Neural progenitor cell (in vitro differentiated cells): Measurements from ENCODE around the gene TLE1. TPM values are rescaled to one million over a fixed set of nuclear protein-coding genes. Genes with fewer than 3 reads are reported as not detected.

Source experiments
- DNase-seq: peaks from one replicate; pipeline ENCODE4 v3.0.0-alpha.2; 2016; ENCODE audit warnings: low spot score
- H2AFZ ChIP-seq: fragments of 200-600 bp; sonication (generic); replicated peaks from 2 replicates; pipeline ENCODE4 v1.6.1; 2016; ENCODE audit warnings: antibody characterized with exemption
- H3F3A ChIP-seq: fragments of 200-600 bp; sonication (generic); 2 replicates; pipeline ENCODE4 v1.6.1; 2016; ENCODE audit warnings: antibody characterized with exemption, low read depth
- H3K27ac ChIP-seq: fragments of 200-600 bp; sonication (generic); 2 replicates; pipeline ENCODE4 v1.5.1; 2016; ENCODE audit warnings: mild to moderate bottlenecking
- H3K27me3 ChIP-seq: fragments of 200-600 bp; sonication (generic); 2 replicates; pipeline ENCODE4 v1.6.1; 2016; ENCODE audit warnings: mild to moderate bottlenecking, moderate library complexity
- H3K36me3 ChIP-seq: fragments of 200-600 bp; sonication (generic); 2 replicates; pipeline ENCODE4 v1.5.1; 2016
- H3K4me1 ChIP-seq: fragments of 200-600 bp; sonication (generic); 2 replicates; pipeline ENCODE4 v1.6.1; 2016; ENCODE audit warnings: mixed run types
- H3K4me2 ChIP-seq: fragments of 200-600 bp; sonication (generic); 2 replicates; pipeline ENCODE4 v1.6.1; 2016
- H3K4me3 ChIP-seq: fragments of 200-600 bp; sonication (generic); 2 replicates; pipeline ENCODE4 v1.5.1; 2016
- H3K79me2 ChIP-seq: fragments of 200-600 bp; sonication (generic); 2 replicates; pipeline ENCODE4 v1.6.1; 2016; ENCODE audit warnings: low read depth
- H3K9ac ChIP-seq: fragments of 200-600 bp; sonication (generic); 2 replicates; pipeline ENCODE4 v1.6.1; 2016
- H3K9me3 ChIP-seq: fragments of 200-600 bp; sonication (generic); 2 replicates; pipeline ENCODE4 v1.5.1; 2016; ENCODE audit warnings: low read depth
- H4K20me1 ChIP-seq: fragments of 200-600 bp; sonication (generic); 2 replicates; pipeline ENCODE4 v1.6.1; 2016; ENCODE audit warnings: low read depth
- H3K27ac Mint-ChIP-seq: 3 replicates; pipeline ENCODE4 v1.8.0; 2021; ENCODE audit warnings: mixed read lengths
- H3K27me3 Mint-ChIP-seq: 2 replicates; pipeline ENCODE4 v1.8.0; 2022; ENCODE audit warnings: low read depth, mild to moderate bottlenecking, inconsistent platforms, moderate library complexity, mixed read lengths; ENCODE audit not compliant: insufficient read depth
- H3K36me3 Mint-ChIP-seq: 3 replicates; pipeline ENCODE4 v1.8.0; 2021; ENCODE audit warnings: mixed read lengths
- H3K4me1 Mint-ChIP-seq: 3 replicates; pipeline ENCODE4 v1.8.0; 2021; ENCODE audit warnings: mixed read lengths
- H3K4me3 Mint-ChIP-seq: 3 replicates; pipeline ENCODE4 v1.8.0; 2021; ENCODE audit warnings: mild to moderate bottlenecking, moderate library complexity, mixed read lengths
- H3K9me3 Mint-ChIP-seq: 3 replicates; pipeline ENCODE4 v1.8.0; 2020; ENCODE audit warnings: mixed read lengths
- CTCF ChIP-seq: fragments of 200-600 bp; sonication (generic); IDR thresholded peaks from 2 replicates; pipeline ENCODE4 v1.5.1; 2017; ENCODE audit warnings: antibody characterized with exemption, mild to moderate bottlenecking
- EZH2 ChIP-seq: fragments of 200-600 bp; sonication (generic); IDR thresholded peaks from 2 replicates; pipeline ENCODE4 v1.6.1; 2017; ENCODE audit warnings: antibody characterized with exemption, mild to moderate bottlenecking, moderate library complexity
- EZH2phosphoT487 ChIP-seq: fragments of 200-600 bp; sonication (generic); IDR thresholded peaks from 2 replicates; pipeline ENCODE4 v1.6.1; 2017; ENCODE audit warnings: antibody characterized with exemption
- total RNA-seq: library from RNA; depleted of rRNA; stranded (reverse); fragments of >200 nt; gene quantifications from 2 replicates; pipeline ENCODE4 v1.2.3, GENCODE V29; 2015; ENCODE audit warnings: low replicate concordance

The TLE1 gene
- total RNA-seq, 1 donor from 2014 or later, result 54.7 TPM

GRCh38 chr9:81585191-81585763, 104.1 kb downstream of the TLE1 start:
- Histone ChIP-seq H3K9ac (no peak overlapping the region), H4K20me1 (no peaks in the 10 kb centered on the region), H3K4me2 (no peak overlapping the region), H3K27me3 (no peaks in the 10 kb centered on the region), H3K36me3 (peaks cover 7% of the 10 kb centered on the region), H3K9me3 (no peaks in the 10 kb centered on the region), H3K27ac (no peak overlapping the region), H3K4me3 (no peak overlapping the region), H3F3A (no peaks in the 10 kb centered on the region), H2AFZ (no peak overlapping the region), H3K79me2 (no peaks in the 10 kb centered on the region), H3K4me1 (peaks cover 10% of the 10 kb centered on the region)
- no peaks in the 10 kb centered on the region for H3K9me3 Mint-ChIP-seq
- no peak overlapping the region for H3K4me3 Mint-ChIP-seq
- TF ChIP-seq EZH2 (no peak), CTCF (no peak), EZH2phosphoT487 (no peak)
- H3K4me1 Mint-ChIP-seq, result peaks cover 23% of the 10 kb centered on the region
- peaks cover 74% of the 10 kb centered on the region for H3K36me3 Mint-ChIP-seq
- DNase-seq, result no peak
- H3K27me3 Mint-ChIP-seq, result peaks cover 3% of the 10 kb centered on the region
- H3K27ac Mint-ChIP-seq, result no peak overlapping the region

- Histone ChIP-seq H3K9me3 (no peaks in the 10 kb centered on the region), H4K20me1 (no peaks in the 10 kb centered on the region), H3K27me3 (no peaks in the 10 kb centered on the region), H3K9ac (no peak overlapping the region), H3K27ac (no peak overlapping the region), H3K4me3 (no peak overlapping the region), H3K4me1 (peaks cover 10% of the 10 kb centered on the region), H2AFZ (no peak overlapping the region), H3F3A (no peaks in the 10 kb centered on the region), H3K36me3 (peaks cover 13% of the 10 kb centered on the region), H3K79me2 (no peaks in the 10 kb centered on the region), H3K4me2 (no peak overlapping the region)
- Mint-ChIP-seq H3K27me3 (peaks cover 3% of the 10 kb centered on the region), H3K27ac (no peak overlapping the region), H3K4me1 (peaks cover 24% of the 10 kb centered on the region), H3K4me3 (no peak overlapping the region), H3K36me3 (peaks cover 62% of the 10 kb centered on the region), H3K9me3 (no peaks in the 10 kb centered on the region)
- TF ChIP-seq CTCF, result no peak
- no peak for TF ChIP-seq EZH2
- TF ChIP-seq EZH2phosphoT487, result no peak
- DNase-seq, result no peak
Measured at GRCh38 chr9:81584099-81584498, 105.2 kb downstream of the TLE1 start.

- no peaks in the 10 kb centered on the region for H3K27me3 ChIP-seq
- no peaks in the 10 kb centered on the region for H3K79me2 ChIP-seq
- no peaks in the 10 kb centered on the region for H3K4me1 ChIP-seq
- no peak overlapping the region for H3K9ac ChIP-seq
- no peak overlapping the region for H3K4me2 ChIP-seq
- H3K9me3 Mint-ChIP-seq, result no peaks in the 10 kb centered on the region
- peaks cover 7% of the 10 kb centered on the region for H3K4me1 Mint-ChIP-seq
- no peaks in the 10 kb centered on the region for H3K27me3 Mint-ChIP-seq
- no peak overlapping the region for H3K27ac ChIP-seq
- no peak for TF ChIP-seq CTCF
- TF ChIP-seq EZH2phosphoT487, result no peak
- no peak for TF ChIP-seq EZH2
- H3K27ac Mint-ChIP-seq, result no peak overlapping the region
- no peak for DNase-seq
- H2AFZ ChIP-seq, result no peak overlapping the region
- H3K4me3 ChIP-seq, result no peak overlapping the region
- H3K36me3 Mint-ChIP-seq, result peaks cover 49% of the 10 kb centered on the region
- H3F3A ChIP-seq, result no peaks in the 10 kb centered on the region
- no peaks in the 10 kb centered on the region for H3K9me3 ChIP-seq
- no peaks in the 10 kb centered on the region for H4K20me1 ChIP-seq
- peaks cover 13% of the 10 kb centered on the region for H3K36me3 ChIP-seq
- H3K4me3 Mint-ChIP-seq, result no peak overlapping the region
Measured at GRCh38 chr9:81581986-81582385, 107.4 kb downstream of the TLE1 start.
